Right lobe of liver (tissue), 6 donors: ENCODE results near the gene ACOD1. TPM values are rescaled to one million over a fixed set of nuclear protein-coding genes. Genes with fewer than 3 reads are reported as not detected.

Experiments used
- ATAC-seq, 4 donors: fragments of 200-7000 bp; cut with Tn5 transposase; one replicate each; pipeline ENCODE4 v1.9.1; 2020; ENCODE audit warnings: mild to moderate bottlenecking in 4 of 4, moderate library complexity in 4 of 4
- DNase-seq, 3 donors: peaks; one replicate each; pipeline ENCODE4 v3.0.0-alpha.2; 2020
- H3K27ac ChIP-seq, 3 donors: fragments of 200-600 bp; one replicate each; pipeline ENCODE4 v1.8.0; 2022
- H3K27me3 ChIP-seq, 2 donors: fragments of 200-600 bp; one replicate each; pipeline ENCODE4 v1.8.0; 2022
- H3K36me3 ChIP-seq, 4 donors: fragments of 200-600 bp; sonication (generic) in 1 of 4; one replicate each; pipeline versions ENCODE4 v1.5.1 to v1.8.0; 2017 to 2022; ENCODE audit warnings: control low read depth in 1 of 4
- H3K4me1 ChIP-seq, 4 donors: fragments of 200-600 bp; sonication (generic) in 1 of 4; one replicate each; pipeline versions ENCODE4 v1.5.1 to v1.8.0; 2017 to 2022; ENCODE audit warnings: control low read depth in 1 of 4
- H3K4me3 ChIP-seq, 3 donors: fragments of 200-600 bp; one replicate each; pipeline ENCODE4 v1.8.0; 2022
- H3K9me3 ChIP-seq, 4 donors: fragments of 200-600 bp; sonication (generic) in 1 of 4; one replicate each; pipeline versions ENCODE4 v1.5.1 to v1.8.0; 2017 to 2022; ENCODE audit warnings: control low read depth in 1 of 4
- POLR2A ChIP-seq: fragments of 450-650 bp; IDR thresholded peaks from one replicate; pipeline ENCODE4 v1.6.1; 2017; ENCODE audit warnings: antibody characterized with exemption, mild to moderate bottlenecking
- WGBS: methylation state at CpG from one replicate; pipeline ENCODE4 v1.1.6; 2018; ENCODE audit warnings: low coverage, low lambda C conversion rate; ENCODE audit not compliant: insufficient coverage; ENCODE audit errors: missing lambda C conversion rate; 5-methylcytosine and 5-hydroxymethylcytosine counted together
- intact Hi-C, 2 donors: fragments of 100-400 bp; cut with DNase I; formaldehyde crosslinking; loops; one replicate each; pipeline versions ENCODE4 v1.11.2 to v1.14.1; 2022
- total RNA-seq, 6 experiments: library from RNA; depleted of rRNA in 2 of 6; stranded (reverse); fragments of >200 nt in 2 of 6; fragmentation: NEBNext Ultra II Directional in 3 of 6; extraction: Animal tissue kit (Norgen Biotek cat#: 25700) in 3 of 6; gene quantifications; one replicate each; pipeline versions ENCODE4 v1.1.0 to v1.2.4, GENCODE V29; 2016 to 2023
- TF ChIP-seq, protein P1 (sequence below), 4 donors: fragments of 200-600 bp in 3 of 4; fragments of 450-650 bp in 1 of 4; IDR thresholded peaks; one replicate each; pipeline versions ENCODE4 v1.5.1 to v1.8.0; 2016 to 2022; ENCODE audit warnings: antibody characterized with exemption in 4 of 4, mild to moderate bottlenecking in 2 of 4
- donor health status: DM: no; HTN: yes; CAD: no.
- donor health status: DM: no; HTN: no; CAD: no.
- donor health status: DM: no; HTN: no; CAD: no.
- donor health status: DM: no; HTN: yes; CAD: no.
- donor health status: DM: no; HTN: yes; CAD: no.

ACOD1 gene
- total RNA-seq, 6 experiments from 2014 or later, result not detected

DNA sequence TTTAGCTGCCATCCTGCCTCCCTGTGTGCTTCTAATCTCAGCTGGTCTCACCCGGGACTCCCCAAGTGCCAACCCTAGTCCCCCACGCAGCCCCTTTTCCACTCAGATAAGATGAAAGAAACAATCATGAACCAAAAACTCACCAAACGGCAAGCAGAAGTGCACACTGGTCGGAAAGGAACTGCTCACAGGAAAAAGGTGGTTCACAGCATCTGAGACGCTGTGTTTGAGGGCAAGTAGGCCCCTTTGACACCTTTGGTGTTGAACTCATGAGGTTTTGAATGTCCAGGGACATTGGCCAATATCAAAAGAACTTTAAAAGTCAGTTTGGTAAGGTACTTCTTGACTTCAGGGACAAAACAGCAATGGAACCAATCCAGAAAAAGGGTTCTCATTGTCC lies 20.4 kb upstream of the ACOD1 start:
- Histone ChIP-seq H3K27me3 (no peaks in the 10 kb centered on the region), H3K4me1 (no peaks in the 10 kb centered on the region), H3K27ac (no peak overlapping the region), H3K36me3 (no peaks in the 10 kb centered on the region), H3K9me3 (no peaks in the 10 kb centered on the region), H3K4me3 (no peak overlapping the region)
- intact Hi-C loops, result no loop called here
- 49% methylated on average over 5 of the region's 5 CpGs for WGBS
- ATAC-seq, result no peak
- TF ChIP-seq, protein P1, sequence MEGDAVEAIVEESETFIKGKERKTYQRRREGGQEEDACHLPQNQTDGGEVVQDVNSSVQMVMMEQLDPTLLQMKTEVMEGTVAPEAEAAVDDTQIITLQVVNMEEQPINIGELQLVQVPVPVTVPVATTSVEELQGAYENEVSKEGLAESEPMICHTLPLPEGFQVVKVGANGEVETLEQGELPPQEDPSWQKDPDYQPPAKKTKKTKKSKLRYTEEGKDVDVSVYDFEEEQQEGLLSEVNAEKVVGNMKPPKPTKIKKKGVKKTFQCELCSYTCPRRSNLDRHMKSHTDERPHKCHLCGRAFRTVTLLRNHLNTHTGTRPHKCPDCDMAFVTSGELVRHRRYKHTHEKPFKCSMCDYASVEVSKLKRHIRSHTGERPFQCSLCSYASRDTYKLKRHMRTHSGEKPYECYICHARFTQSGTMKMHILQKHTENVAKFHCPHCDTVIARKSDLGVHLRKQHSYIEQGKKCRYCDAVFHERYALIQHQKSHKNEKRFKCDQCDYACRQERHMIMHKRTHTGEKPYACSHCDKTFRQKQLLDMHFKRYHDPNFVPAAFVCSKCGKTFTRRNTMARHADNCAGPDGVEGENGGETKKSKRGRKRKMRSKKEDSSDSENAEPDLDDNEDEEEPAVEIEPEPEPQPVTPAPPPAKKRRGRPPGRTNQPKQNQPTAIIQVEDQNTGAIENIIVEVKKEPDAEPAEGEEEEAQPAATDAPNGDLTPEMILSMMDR (IDR thresholded peaks at IDR 0.05), result no peak
- no peak for TF ChIP-seq POLR2A
- no peak for DNase-seq

DNA sequence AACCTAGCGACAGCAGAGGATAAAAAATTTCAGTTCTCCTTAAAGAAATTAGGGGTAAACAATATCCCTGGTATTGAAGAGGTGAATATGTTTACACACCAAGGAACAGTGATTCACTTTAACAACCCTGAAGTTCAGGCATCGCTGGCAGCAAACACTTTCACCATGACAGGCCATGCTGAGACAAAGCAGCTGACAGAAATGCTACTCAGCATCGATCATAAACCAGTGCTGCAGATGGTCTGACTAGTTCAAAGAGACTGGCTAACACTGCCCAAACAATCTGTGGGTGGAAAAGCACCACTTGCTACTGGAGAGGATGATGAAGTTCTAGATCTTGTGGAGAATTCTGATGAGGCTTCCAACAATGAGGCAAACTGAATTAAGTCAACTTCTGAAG lies 19.9 kb upstream of the ACOD1 start:
- no peak for DNase-seq
- Histone ChIP-seq H3K9me3 (no peaks in the 10 kb centered on the region), H3K27me3 (no peaks in the 10 kb centered on the region), H3K36me3 (no peaks in the 10 kb centered on the region), H3K27ac (no peak overlapping the region), H3K4me1 (no peaks in the 10 kb centered on the region), H3K4me3 (no peak overlapping the region)
- TF ChIP-seq, protein P1 (IDR thresholded peaks at IDR 0.05), result no peak
- no peak for TF ChIP-seq POLR2A
- intact Hi-C loops, result no loop called here
- WGBS, result 64% methylated on average over 3 of the region's 3 CpGs
- no peak for ATAC-seq

DNA sequence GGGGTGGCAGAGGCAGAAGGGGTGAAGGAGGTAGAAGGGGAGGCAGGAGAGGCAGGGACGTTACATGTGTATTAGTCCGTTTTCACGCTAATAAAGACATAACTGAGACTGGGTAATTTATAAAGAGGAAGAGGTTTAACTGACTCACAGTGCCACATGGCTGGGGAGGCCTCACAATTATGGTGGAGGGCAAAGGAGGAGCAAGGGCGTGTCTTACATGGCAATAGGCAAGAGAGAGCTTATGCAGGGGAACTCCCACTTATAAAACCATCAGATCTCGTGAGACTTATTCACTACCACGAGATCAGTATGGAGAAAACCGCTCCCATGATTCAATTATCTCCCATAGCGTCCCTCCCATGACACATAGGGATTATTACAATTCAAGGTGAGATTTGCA lies 19.0 kb upstream of the ACOD1 start:
- Histone ChIP-seq H3K4me3 (no peak overlapping the region), H3K27ac (no peak overlapping the region), H3K27me3 (no peaks in the 10 kb centered on the region), H3K36me3 (no peaks in the 10 kb centered on the region), H3K9me3 (no peaks in the 10 kb centered on the region), H3K4me1 (no peaks in the 10 kb centered on the region)
- TF ChIP-seq, protein P1 (IDR thresholded peaks at IDR 0.05), result no peak
- TF ChIP-seq POLR2A, result no peak
- intact Hi-C loops, result no loop called here
- 74% methylated on average over 8 of the region's 8 CpGs for WGBS
- DNase-seq, result no peak
- ATAC-seq, result no peak

DNA sequence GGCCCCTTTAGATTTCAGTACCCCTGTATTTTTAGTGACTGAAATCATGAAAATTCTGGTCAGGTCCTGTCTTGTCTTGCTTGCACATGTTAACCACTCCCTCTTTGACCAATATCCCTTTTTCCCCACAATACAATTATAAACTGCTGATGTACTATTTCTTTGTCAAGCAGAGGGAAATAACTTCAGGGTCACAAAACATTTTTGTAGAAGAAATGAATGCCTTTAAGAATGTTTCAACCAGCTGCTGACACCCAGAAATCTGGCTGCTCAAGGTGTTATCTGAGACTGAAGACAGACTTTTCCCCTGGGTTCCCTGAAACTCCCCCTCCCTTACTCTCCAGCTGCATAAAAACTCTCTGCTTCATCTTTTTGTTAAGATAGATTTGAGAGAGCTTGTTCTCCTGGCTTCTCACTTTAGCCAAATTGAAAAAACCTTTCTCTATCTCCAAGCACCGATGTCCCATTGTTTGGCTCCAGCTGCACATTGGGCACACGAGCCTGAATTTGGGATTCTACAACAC lies 18.4 kb upstream of the ACOD1 start:
- DNase-seq, result no peak
- ATAC-seq, result no peak

More for the DNA sequence above, 18.4 kb upstream of the ACOD1 start:
- Histone ChIP-seq H3K27ac (no peak overlapping the region), H3K4me3 (no peak overlapping the region), H3K27me3 (no peaks in the 10 kb centered on the region), H3K9me3 (no peaks in the 10 kb centered on the region), H3K36me3 (no peaks in the 10 kb centered on the region), H3K4me1 (no peaks in the 10 kb centered on the region)
- TF ChIP-seq, protein P1 (IDR thresholded peaks at IDR 0.05), result no peak
- no peak for TF ChIP-seq POLR2A
- intact Hi-C loops, result no loop called here
- WGBS, result 54% methylated on average over 2 of the region's 2 CpGs
